H1 (cell line): ENCODE data around the gene CCDC120. TPM values are rescaled to one million over a fixed set of nuclear protein-coding genes. Genes with fewer than 3 reads are reported as not detected.

Experiments used
- CTCF ChIA-PET: fragments of 300-600 bp; sonication (Branson Sonifier 250); formaldehyde crosslinking; loops from one replicate; lab custom pipeline; 2021; ENCODE audit not compliant: partially characterized antibody; lab: Charles Lee
- POLR2A ChIA-PET: fragments of 300-600 bp; sonication (Branson Sonifier 250); formaldehyde crosslinking; loops from one replicate; lab custom pipeline; 2021; ENCODE audit warnings: inconsistent platforms; ENCODE audit not compliant: partially characterized antibody; lab: Charles Lee
- DNase-seq, 2 experiments: peaks; one replicate each; pipeline versions ENCODE4 v3.0.0 to v3.0.0-alpha.2; 2010 to 2022; ENCODE audit warnings: low spot score in 2 of 2, low read depth in 1 of 2, mixed read lengths in 1 of 2
- FAIRE-seq: peaks from 2 replicates; lab custom pipeline; 2011; peaks lifted over from hg19 to GRCh38; lab: Jason Lieb, UNC
- H2AFZ ChIP-seq: 2 replicates; pipeline ENCODE4 v1.8.1; 2012; ENCODE audit warnings: low read length, inconsistent platforms
- H2AK5ac ChIP-seq: 2 replicates; pipeline ENCODE4 v1.6.1; 2013; ENCODE audit warnings: low read depth, low read length
- H2BK120ac ChIP-seq: replicated peaks from 2 replicates; pipeline ENCODE3; 2013; ENCODE audit warnings: low read depth, low read length, inconsistent platforms
- H2BK12ac ChIP-seq: 2 replicates; pipeline ENCODE4 v1.6.1; 2013; ENCODE audit warnings: low read depth, low read length
- H2BK15ac ChIP-seq: 2 replicates; pipeline ENCODE4 v1.6.1; 2013; ENCODE audit warnings: low read length
- H2BK20ac ChIP-seq: 2 replicates; pipeline ENCODE4 v1.6.1; 2013; ENCODE audit warnings: low read length
- H2BK5ac ChIP-seq: 2 replicates; pipeline ENCODE4 v1.6.1; 2013; ENCODE audit warnings: low read depth, low read length
- H3K14ac ChIP-seq: 2 replicates; pipeline ENCODE4 v1.6.1; 2013; ENCODE audit warnings: inconsistent platforms; ENCODE audit not compliant: insufficient read length
- H3K18ac ChIP-seq: 2 replicates; pipeline ENCODE4 v1.6.1; 2013; ENCODE audit warnings: low read length; ENCODE audit errors: extremely low read depth
- H3K23ac ChIP-seq: 2 replicates; pipeline ENCODE4 v1.6.1; 2013; ENCODE audit warnings: inconsistent platforms; ENCODE audit not compliant: insufficient read length
- H3K23me2 ChIP-seq: 2 replicates; pipeline ENCODE4 v1.6.1; 2013; ENCODE audit warnings: low read depth, low read length
- H3K27ac ChIP-seq: 2 replicates; pipeline ENCODE4 v1.6.1; 2011; ENCODE audit warnings: low read depth, low read length, inconsistent platforms
- H3K27me3 ChIP-seq, 4 experiments: replicated peaks in 1 of 4; 1 replicate in 1 of 4; 2 replicates in 3 of 4; pipeline versions ENCODE4 v1.6.1 to v1.8.1; 2011 to 2013; ENCODE audit warnings: low read length in 3 of 4, mild to moderate bottlenecking in 3 of 4, inconsistent platforms in 2 of 4, mixed read lengths in 2 of 4, moderate library complexity in 1 of 4; ENCODE audit not compliant: control insufficient read depth in 3 of 4, insufficient read depth in 3 of 4; ENCODE audit errors: extremely low read depth in 1 of 4
- H3K36me3 ChIP-seq, 4 experiments: 2 replicates each; pipeline versions ENCODE4 v1.6.1 to v1.8.1; 2011 to 2013; ENCODE audit warnings: mild to moderate bottlenecking in 4 of 4, low read length in 3 of 4, moderate library complexity in 2 of 4, control low read depth in 1 of 4, inconsistent platforms in 1 of 4; ENCODE audit not compliant: insufficient read depth in 4 of 4, control insufficient read depth in 2 of 4
- H3K4ac ChIP-seq: replicated peaks from 2 replicates; pipeline ENCODE3; 2013; ENCODE audit warnings: low read length, low read depth, mixed read lengths, inconsistent platforms; ENCODE audit not compliant: insufficient read length
- H3K4me1 ChIP-seq, 4 experiments: replicated peaks in 1 of 4; 1 replicate in 1 of 4; 2 replicates in 3 of 4; pipeline versions ENCODE4 v1.6.1 to v1.8.1; 2011 to 2013; ENCODE audit warnings: low read length in 3 of 4, inconsistent platforms in 2 of 4, mixed read lengths in 1 of 4; ENCODE audit not compliant: insufficient read depth in 4 of 4, control insufficient read depth in 3 of 4
- H3K4me2 ChIP-seq, 2 experiments: 2 replicates each; pipeline versions ENCODE4 v1.6.1 to v1.8.1; 2011 to 2013; ENCODE audit warnings: low read depth in 2 of 2, low read length in 2 of 2, control low read depth in 1 of 2, inconsistent platforms in 1 of 2, mild to moderate bottlenecking in 1 of 2; ENCODE audit not compliant: insufficient read depth in 1 of 2
- H3K4me3 ChIP-seq, 4 experiments: fragments of 200-600, 300-600 bp in 1 of 4; sonication (generic), shearing (Covaris generic), sonication (Bioruptor Twin) in 1 of 4; 2 replicates each; pipeline versions ENCODE4 v1.5.1 to v1.8.1; 2011 to 2016; ENCODE audit warnings: low read length in 4 of 4, low read depth in 3 of 4, control low read depth in 2 of 4, inconsistent platforms in 2 of 4, mild to moderate bottlenecking in 2 of 4, mixed read lengths in 1 of 4, moderate library complexity in 1 of 4; ENCODE audit not compliant: insufficient read depth in 2 of 4; ENCODE audit errors: extremely low read depth in 1 of 4
- H3K56ac ChIP-seq: replicated peaks from 2 replicates; pipeline ENCODE3; 2013; ENCODE audit warnings: low read depth, mild to moderate bottlenecking, mixed read lengths, low read length, inconsistent platforms; ENCODE audit not compliant: insufficient read length
- H3K79me1 ChIP-seq: 2 replicates; pipeline ENCODE4 v1.6.1; 2013; ENCODE audit warnings: low read depth, low read length, control low read depth
- H3K79me2 ChIP-seq, 2 experiments: 2 replicates each; pipeline versions ENCODE4 v1.6.1 to v1.8.1; 2012 to 2013; ENCODE audit warnings: low read length in 2 of 2, mild to moderate bottlenecking in 2 of 2, inconsistent platforms in 1 of 2; ENCODE audit not compliant: insufficient read depth in 2 of 2, control insufficient read depth in 1 of 2
- H3K9ac ChIP-seq, 4 experiments: replicated peaks in 1 of 4; 1 replicate in 1 of 4; 2 replicates in 3 of 4; pipeline versions ENCODE4 v1.6.1 to v1.8.1; 2011 to 2013; ENCODE audit warnings: low read depth in 3 of 4, low read length in 3 of 4, control low read depth in 2 of 4, mild to moderate bottlenecking in 2 of 4, moderate library complexity in 2 of 4, inconsistent platforms in 1 of 4; ENCODE audit errors: extremely low read depth in 1 of 4
- H3K9me3 ChIP-seq, 2 experiments: 2 replicates each; pipeline versions ENCODE4 v1.6.1 to v1.8.1; 2012 to 2013; ENCODE audit warnings: mild to moderate bottlenecking in 2 of 2, moderate library complexity in 2 of 2, control low read depth in 1 of 2, inconsistent platforms in 1 of 2, low read depth in 1 of 2, low read length in 1 of 2, mixed read lengths in 1 of 2; ENCODE audit not compliant: insufficient read depth in 2 of 2
- H4K20me1 ChIP-seq, 2 experiments: replicated peaks in 1 of 2; 2 replicates each; pipeline versions ENCODE3 to v1.8.1; 2011 to 2013; ENCODE audit warnings: inconsistent platforms in 2 of 2, low read length in 2 of 2, mild to moderate bottlenecking in 1 of 2; ENCODE audit not compliant: insufficient read depth in 2 of 2, control insufficient read depth in 1 of 2
- H4K5ac ChIP-seq: 2 replicates; pipeline ENCODE4 v1.6.1; 2013; ENCODE audit warnings: low read length, low read depth, mixed read lengths, inconsistent platforms; ENCODE audit not compliant: insufficient read length
- H4K8ac ChIP-seq: 2 replicates; pipeline ENCODE4 v1.8.0; 2013; ENCODE audit warnings: mild to moderate bottlenecking, moderate library complexity, low read length, inconsistent platforms; ENCODE audit not compliant: insufficient read depth; ENCODE audit errors: extremely low read depth
- H4K91ac ChIP-seq: replicated peaks from 2 replicates; pipeline ENCODE3; 2013; ENCODE audit warnings: low read length, mixed read lengths, inconsistent platforms; ENCODE audit not compliant: insufficient read length
- RNF2 ChIP-seq: fragments of 200-900, 300-1000 bp; sonication (generic); IDR thresholded peaks from 2 replicates; pipeline ENCODE4 v1.7.1; 2016; ENCODE audit warnings: borderline replicate concordance, low read depth, mild to moderate bottlenecking, antibody characterized with exemption, low read length; ENCODE audit not compliant: poor library complexity, severe bottlenecking; ENCODE audit errors: missing control alignments
- WGBS, 2 experiments: shearing (Covaris generic) in 1 of 2; methylation state at CpG; one replicate each; pipeline versions ENCODE4 v1.1.6 to v1.1.7; 2013 to 2015; ENCODE audit warnings: low lambda C conversion rate in 2 of 2, mixed read lengths in 2 of 2, inconsistent platforms in 1 of 2, low coverage in 1 of 2, missing lambda C conversion rate in 1 of 2; ENCODE audit not compliant: insufficient replicate concordance in 2 of 2, insufficient coverage in 1 of 2, insufficient read length in 1 of 2; ENCODE audit errors: extremely low coverage in 1 of 2, missing lambda C conversion rate in 1 of 2; 5-methylcytosine and 5-hydroxymethylcytosine counted together
- polyA plus RNA-seq, 7 experiments: library from polyadenylated mRNA; depleted of rRNA in 3 of 7; stranded (reverse) in 5 of 7; unstranded in 2 of 7; fragments of >200 nt in 5 of 7; fragments of 200-250 nt in 2 of 7; gene quantifications; 1 replicate in 5 of 7; 2 replicates in 1 of 7; 4 replicates in 1 of 7; pipeline versions ENCODE4 v1.2.1 to v1.2.3, GENCODE V29; 2011 to 2013; ENCODE audit warnings: missing spikeins in 2 of 7, mixed read lengths in 2 of 7
- total RNA-seq: library from RNA; stranded (reverse); fragmentation: NEBNext Ultra II Directional; extraction: Animal tissue kit (Norgen Biotek cat#: 25700); gene quantifications from 2 replicates; pipeline ENCODE4 v1.2.1, GENCODE V29; 2021

The CCDC120 gene
- total and polyA plus RNA-seq, 2 of the 8 experiments (the other 6 are each of a cell fraction or from before 2014, with no cell fraction given), result 4.9 to 11.9 TPM

DNA sequence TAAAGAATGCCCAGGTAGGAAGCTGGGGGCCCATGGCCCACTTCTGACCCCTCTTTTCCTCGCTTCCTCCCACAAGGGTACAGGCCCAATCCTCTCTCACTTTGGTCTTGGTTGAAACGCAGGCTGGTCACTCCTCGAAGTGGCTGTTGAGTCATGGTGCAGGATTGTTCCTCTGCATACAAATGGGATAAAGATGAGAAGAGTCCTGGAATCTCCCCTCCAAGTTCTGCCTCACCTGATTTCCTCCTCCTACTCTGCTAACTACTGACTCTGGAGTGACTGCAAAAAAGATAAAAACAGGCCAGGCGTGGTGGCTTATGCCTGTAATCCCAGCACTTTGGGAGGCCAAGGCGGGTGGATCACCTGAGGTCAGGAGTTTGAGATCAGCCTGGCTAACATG is 19.1 kb downstream of the CCDC120 start:
- H2AFZ ChIP-seq, result no peak overlapping the region
- WGBS, 2 experiments, result 82% methylated on average over 4 of the region's 5 CpGs; no CpG with 5 or more reads in 1 of the 2 experiments
- no peak for TF ChIP-seq RNF2
- FAIRE-seq (no peak), DNase-seq (no peak)
- no peak overlapping the region for H3K9ac ChIP-seq
- H3K27ac ChIP-seq, result no peak overlapping the region
- no peaks in the 10 kb centered on the region; the same call in 1 of the 2 replicates for H3K23me2 ChIP-seq
- H3K4me3 ChIP-seq, result no peak overlapping the region
- no peak overlapping the region for H3K4me2 ChIP-seq
- CTCF ChIA-PET, result interaction anchor here (1.0 kb wide), 1 partner anchor 20 kb away, joined by 3 read pairs; no protein-coding TSS in a partner anchor
- no peak overlapping the region for H4K91ac ChIP-seq
- no peak overlapping the region for H3K18ac ChIP-seq
- no peak overlapping the region for H2BK15ac ChIP-seq
- no peak overlapping the region for H2BK12ac ChIP-seq
- H2BK20ac ChIP-seq, result no peak overlapping the region
- no peak overlapping the region for H3K4ac ChIP-seq
- no peak overlapping the region for H2AK5ac ChIP-seq
- H4K8ac ChIP-seq, result no peak overlapping the region
- H2BK120ac ChIP-seq, result no peak overlapping the region
- POLR2A ChIA-PET, result interaction anchor here (1.0 to 1.5 kb wide), 2 partner anchors 10 to 76 kb away, joined by 3 to 4 read pairs; partner anchors contain the start of gene GRIPAP1
- no peak overlapping the region for H4K5ac ChIP-seq
- no peak overlapping the region for H3K56ac ChIP-seq
- no peak overlapping the region for H3K14ac ChIP-seq
- no peaks in the 10 kb centered on the region for H3K79me1 ChIP-seq
- no peaks in the 10 kb centered on the region for H3K9me3 ChIP-seq
- H3K23ac ChIP-seq, result no peak overlapping the region
- H3K79me2 ChIP-seq, result no peaks in the 10 kb centered on the region
- H3K36me3 ChIP-seq, result peaks cover 0 to 4% (median 0%) of the 10 kb centered on the region in 4 experiments; a peak in 2 of 8 replicates
- H3K27me3 ChIP-seq, result no peaks in the 10 kb centered on the region
- H2BK5ac ChIP-seq, result no peak overlapping the region
- no peaks in the 10 kb centered on the region for H4K20me1 ChIP-seq
- 0 out of 7 replicates have a peak, but pooled peaks cover 0 to under 1% (median 0%) of the 10 kb centered on the region in 4 experiments for H3K4me1 ChIP-seq
